Measurements from ENCODE around the gene SPANXD.

The SPANXD gene

DNA sequence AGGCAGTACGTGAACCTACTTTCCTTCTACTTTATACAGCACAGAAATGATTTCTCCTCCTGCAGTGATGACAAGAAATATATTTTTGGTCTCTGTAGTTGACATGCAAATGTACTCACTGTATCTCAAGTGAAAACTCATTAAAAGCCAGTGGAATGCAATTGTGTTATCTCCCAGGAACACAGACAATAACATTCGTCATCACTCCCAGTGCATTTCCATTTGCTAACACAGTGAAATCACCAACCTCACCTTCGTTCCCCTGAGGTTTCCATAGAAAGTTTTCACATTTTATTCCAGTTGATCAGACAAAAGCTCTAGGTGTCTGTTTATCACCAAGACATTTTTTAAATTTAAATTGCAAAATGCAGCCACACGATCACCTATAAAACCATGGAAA lies 2.5 kb upstream of the SPANXD start:
- CTCF ChIA-PET: no interaction called here

GRCh38 chrX:141673946-141674345 lies 24.6 kb downstream of the SPANXD start:
- no peak for DNase-seq (ENCODE audit: extremely low spot score)
- POLR2A ChIA-PET: no interaction called here
- CTCF ChIA-PET: no interaction called here
- TF ChIP-seq NFRKB (IDR thresholded peaks at IDR 0.05) (no peak), TARDBP (IDR thresholded peaks at IDR 0.05) (no peak), ZNF384 (IDR thresholded peaks at IDR 0.05) (no peak), ELF4 (IDR thresholded peaks at IDR 0.05) (no peak), LEF1 (IDR thresholded peaks at IDR 0.05; ENCODE audit: borderline replicate concordance) (no peak), CTBP1 (IDR thresholded peaks at IDR 0.05; ENCODE audit: borderline replicate concordance) (no peak), SP1 (IDR thresholded peaks at IDR 0.05) (no peak), FOXK2 (IDR thresholded peaks at IDR 0.05) (no peak), ARNT (IDR thresholded peaks at IDR 0.05) (no peak), L3MBTL2 (conservative IDR thresholded peaks at IDR 0.05) (no peak), FOXA1 (IDR thresholded peaks at IDR 0.05) (no peak), SUZ12 (IDR thresholded peaks at IDR 0.05) (no peak), FOXM1 (IDR thresholded peaks at IDR 0.05; ENCODE audit: borderline replicate concordance) (no peak), HDGF (IDR thresholded peaks at IDR 0.05; ENCODE audit: borderline replicate concordance) (no peak), BHLHE40 (IDR thresholded peaks at IDR 0.05; ENCODE audit: borderline replicate concordance) (no peak)
- TF ChIP-seq, protein P1, sequence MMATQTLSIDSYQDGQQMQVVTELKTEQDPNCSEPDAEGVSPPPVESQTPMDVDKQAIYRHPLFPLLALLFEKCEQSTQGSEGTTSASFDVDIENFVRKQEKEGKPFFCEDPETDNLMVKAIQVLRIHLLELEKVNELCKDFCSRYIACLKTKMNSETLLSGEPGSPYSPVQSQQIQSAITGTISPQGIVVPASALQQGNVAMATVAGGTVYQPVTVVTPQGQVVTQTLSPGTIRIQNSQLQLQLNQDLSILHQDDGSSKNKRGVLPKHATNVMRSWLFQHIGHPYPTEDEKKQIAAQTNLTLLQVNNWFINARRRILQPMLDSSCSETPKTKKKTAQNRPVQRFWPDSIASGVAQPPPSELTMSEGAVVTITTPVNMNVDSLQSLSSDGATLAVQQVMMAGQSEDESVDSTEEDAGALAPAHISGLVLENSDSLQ (IDR thresholded peaks at IDR 0.05): no peak

More for the DNA sequence above, 2.5 kb upstream of the SPANXD start:
- POLR2A ChIA-PET: no interaction called here
- no peak for DNase-seq (ENCODE audit: extremely low spot score)
- TF ChIP-seq L3MBTL2 (conservative IDR thresholded peaks at IDR 0.05): no peak
- no peak for TF ChIP-seq ARNT (IDR thresholded peaks at IDR 0.05)
- TF ChIP-seq ZNF384 (IDR thresholded peaks at IDR 0.05): no peak
- TF ChIP-seq ELF4 (IDR thresholded peaks at IDR 0.05): no peak
- no peak for TF ChIP-seq NFRKB (IDR thresholded peaks at IDR 0.05)
- no peak for TF ChIP-seq LEF1 (IDR thresholded peaks at IDR 0.05; ENCODE audit: borderline replicate concordance)
- no peak for TF ChIP-seq SP1 (IDR thresholded peaks at IDR 0.05)
- no peak for TF ChIP-seq FOXK2 (IDR thresholded peaks at IDR 0.05)
- no peak for TF ChIP-seq SUZ12 (IDR thresholded peaks at IDR 0.05)
- no peak for TF ChIP-seq CTBP1 (IDR thresholded peaks at IDR 0.05; ENCODE audit: borderline replicate concordance)
- no peak for TF ChIP-seq HDGF (IDR thresholded peaks at IDR 0.05; ENCODE audit: borderline replicate concordance)
- TF ChIP-seq FOXM1 (IDR thresholded peaks at IDR 0.05; ENCODE audit: borderline replicate concordance): no peak
- TF ChIP-seq TARDBP (IDR thresholded peaks at IDR 0.05): no peak
- TF ChIP-seq BHLHE40 (IDR thresholded peaks at IDR 0.05; ENCODE audit: borderline replicate concordance): no peak
- no peak for TF ChIP-seq FOXA1 (IDR thresholded peaks at IDR 0.05)
- TF ChIP-seq, protein P1 (IDR thresholded peaks at IDR 0.05): no peak

DNA sequence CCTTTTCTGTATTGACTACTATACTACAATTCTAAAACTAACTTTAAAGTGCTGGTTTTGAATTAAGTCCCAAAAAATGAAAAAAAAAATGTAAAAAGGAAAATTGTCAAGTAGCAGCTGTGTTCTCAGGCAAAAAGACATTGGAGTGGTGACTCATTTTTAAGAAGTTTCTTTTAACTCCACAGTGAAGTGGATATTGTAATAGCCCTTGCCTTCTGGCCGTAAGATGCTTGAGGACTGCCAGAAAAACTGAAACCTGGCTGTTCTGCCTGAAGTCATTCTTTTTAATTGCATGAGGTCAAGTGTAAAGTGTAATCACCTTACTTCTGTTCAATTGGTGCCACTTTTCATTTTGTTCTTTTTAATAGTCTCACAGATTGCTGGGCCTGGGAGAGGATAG lies 28.9 kb downstream of the SPANXD start:
- CTCF ChIA-PET: no interaction called here
- POLR2A ChIA-PET: no interaction called here
- DNase-seq (ENCODE audit: extremely low spot score): no peak
- no peak for TF ChIP-seq ZNF384 (IDR thresholded peaks at IDR 0.05)
- TF ChIP-seq SP1 (IDR thresholded peaks at IDR 0.05): no peak
- no peak for TF ChIP-seq HDGF (IDR thresholded peaks at IDR 0.05; ENCODE audit: borderline replicate concordance)
- TF ChIP-seq FOXA1 (IDR thresholded peaks at IDR 0.05): no peak
- TF ChIP-seq ELF4 (IDR thresholded peaks at IDR 0.05): no peak
- TF ChIP-seq CTBP1 (IDR thresholded peaks at IDR 0.05; ENCODE audit: borderline replicate concordance): no peak
- TF ChIP-seq L3MBTL2 (conservative IDR thresholded peaks at IDR 0.05): no peak
- no peak for TF ChIP-seq FOXK2 (IDR thresholded peaks at IDR 0.05)
- TF ChIP-seq TARDBP (IDR thresholded peaks at IDR 0.05): no peak

- CTCF ChIA-PET: no interaction called here
- POLR2A ChIA-PET: no interaction called here
- TF ChIP-seq CTBP1 (IDR thresholded peaks at IDR 0.05; ENCODE audit: borderline replicate concordance): no peak
- TF ChIP-seq ELF4 (IDR thresholded peaks at IDR 0.05): no peak
- TF ChIP-seq ARNT (IDR thresholded peaks at IDR 0.05): no peak
- no peak for TF ChIP-seq TARDBP (IDR thresholded peaks at IDR 0.05)
- no peak for TF ChIP-seq FOXK2 (IDR thresholded peaks at IDR 0.05)
- TF ChIP-seq LEF1 (IDR thresholded peaks at IDR 0.05; ENCODE audit: borderline replicate concordance): no peak
- TF ChIP-seq FOXA1 (IDR thresholded peaks at IDR 0.05): no peak
- TF ChIP-seq SP1 (IDR thresholded peaks at IDR 0.05): no peak
- no peak for TF ChIP-seq FOXM1 (IDR thresholded peaks at IDR 0.05; ENCODE audit: borderline replicate concordance)
- TF ChIP-seq SUZ12 (IDR thresholded peaks at IDR 0.05): no peak
- DNase-seq (ENCODE audit: extremely low spot score): no peak
These were observed 30.2 kb downstream of the SPANXD start for GRCh38 chrX:141668371-141668770.

- no peak for DNase-seq (ENCODE audit: extremely low spot score)
- no peak for TF ChIP-seq FOXM1 (IDR thresholded peaks at IDR 0.05; ENCODE audit: borderline replicate concordance)
- TF ChIP-seq SP1 (IDR thresholded peaks at IDR 0.05): no peak
- no peak for TF ChIP-seq SUZ12 (IDR thresholded peaks at IDR 0.05)
- no peak for TF ChIP-seq LEF1 (IDR thresholded peaks at IDR 0.05; ENCODE audit: borderline replicate concordance)
- no peak for TF ChIP-seq CTBP1 (IDR thresholded peaks at IDR 0.05; ENCODE audit: borderline replicate concordance)
- no peak for TF ChIP-seq NFRKB (IDR thresholded peaks at IDR 0.05)
- TF ChIP-seq ELF4 (IDR thresholded peaks at IDR 0.05): no peak
- TF ChIP-seq TARDBP (IDR thresholded peaks at IDR 0.05): no peak
- TF ChIP-seq, protein P1 (IDR thresholded peaks at IDR 0.05): no peak
- no peak for TF ChIP-seq ZNF384 (IDR thresholded peaks at IDR 0.05)
- TF ChIP-seq L3MBTL2 (conservative IDR thresholded peaks at IDR 0.05): no peak
- TF ChIP-seq ARNT (IDR thresholded peaks at IDR 0.05): no peak
- POLR2A ChIA-PET: no interaction called here
- CTCF ChIA-PET: no interaction called here
These were observed 35.8 kb downstream of the SPANXD start for GRCh38 chrX:141662781-141663180.

DNA sequence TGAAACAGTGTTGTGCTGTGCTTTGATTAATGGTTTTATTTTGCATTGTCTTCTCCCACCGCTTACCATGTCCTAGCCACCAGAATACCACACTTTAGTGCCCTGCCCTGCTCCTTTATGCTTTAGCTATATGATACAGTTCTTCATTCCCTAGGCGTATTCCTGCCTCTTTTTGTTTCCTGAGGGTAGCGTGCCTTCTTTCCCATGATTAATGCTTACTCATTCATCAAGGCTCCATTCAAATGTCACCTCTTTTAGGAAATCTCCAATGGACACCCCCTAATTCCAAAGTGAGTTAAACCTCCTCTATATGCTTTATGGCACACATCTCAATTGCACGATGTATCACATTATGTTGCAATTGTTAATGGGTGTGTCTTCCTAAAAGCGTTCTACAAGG lies 46.3 kb downstream of the SPANXD start:
- no peak for DNase-seq (ENCODE audit: extremely low spot score)
- TF ChIP-seq LEF1 (IDR thresholded peaks at IDR 0.05; ENCODE audit: borderline replicate concordance) (no peak), ZNF384 (IDR thresholded peaks at IDR 0.05) (no peak), NFRKB (IDR thresholded peaks at IDR 0.05) (no peak), L3MBTL2 (conservative IDR thresholded peaks at IDR 0.05) (no peak), TARDBP (IDR thresholded peaks at IDR 0.05) (no peak), FOXM1 (IDR thresholded peaks at IDR 0.05; ENCODE audit: borderline replicate concordance) (no peak), FOXK2 (IDR thresholded peaks at IDR 0.05) (no peak), CTBP1 (IDR thresholded peaks at IDR 0.05; ENCODE audit: borderline replicate concordance) (no peak), SP1 (IDR thresholded peaks at IDR 0.05) (no peak), ELF4 (IDR thresholded peaks at IDR 0.05) (no peak), SUZ12 (IDR thresholded peaks at IDR 0.05) (no peak), HDGF (IDR thresholded peaks at IDR 0.05; ENCODE audit: borderline replicate concordance) (no peak), BHLHE40 (IDR thresholded peaks at IDR 0.05; ENCODE audit: borderline replicate concordance) (no peak), FOXA1 (IDR thresholded peaks at IDR 0.05) (no peak), ARNT (IDR thresholded peaks at IDR 0.05) (no peak)
- TF ChIP-seq, protein P1 (IDR thresholded peaks at IDR 0.05): no peak
- POLR2A ChIA-PET: no interaction called here
- CTCF ChIA-PET: interaction anchor here (0.6 kb wide), 1 partner anchor 465 kb away, joined by 3 read pairs; no protein-coding TSS in a partner anchor
